Omental fat pad (tissue), 4 donors: Measurements from ENCODE around the gene MBTPS2. TPM values are rescaled to one million over a fixed set of nuclear protein-coding genes. Genes with fewer than 3 reads are reported as not detected.

Experiments
- ATAC-seq: fragments of 150-250 bp; one replicate; pipeline ENCODE4 v1.9.1; 2016; ENCODE audit warnings: mild to moderate bottlenecking, moderate library complexity; ENCODE audit not compliant: low FRiP score
- DNase-seq: peaks from one replicate; pipeline ENCODE4 v3.0.0-alpha.2; 2019; ENCODE audit warnings: low spot score
- CTCF ChIP-seq, 3 donors: fragments of 450-650 bp; IDR thresholded peaks; one replicate each; pipeline ENCODE4 v1.5.1; 2016 to 2017; ENCODE audit warnings: antibody characterized with exemption in 3 of 3, mild to moderate bottlenecking in 3 of 3, moderate library complexity in 2 of 3
- small RNA-seq: library from RNA; depleted of rRNA; stranded (forward); fragments of <200 nt; gene quantifications from one replicate; pipeline ENCODE3, GENCODE V24; 2016
- total RNA-seq, 4 donors: library from RNA; depleted of rRNA; stranded (reverse); fragments of >200 nt; gene quantifications; one replicate each; pipeline ENCODE4 v1.1.0, GENCODE V29; 2016

MBTPS2 gene
- total RNA-seq, 4 donors from 2014 or later, result 7.4 to 12.5 (median 9.2) TPM

GRCh38 chrX:21929209-21929608 is 89.8 kb downstream of the MBTPS2 start:
- DNase-seq (no peak), ATAC-seq (no peak)
- TF ChIP-seq CTCF (IDR thresholded peaks at IDR 0.05), result no peak

GRCh38 chrX:21930986-21931385 is 91.6 kb downstream of the MBTPS2 start:
- TF ChIP-seq CTCF (IDR thresholded peaks at IDR 0.05), result no peak
- ATAC-seq (no peak), DNase-seq (no peak)

- no peak for TF ChIP-seq CTCF (IDR thresholded peaks at IDR 0.05)
- DNase-seq (no peak), ATAC-seq (peak; percentile 62)
Observed at GRCh38 chrX:21932292-21933002, 93.0 kb downstream of the MBTPS2 start.

- no peak for TF ChIP-seq CTCF (IDR thresholded peaks at IDR 0.05)
- ATAC-seq (peak; percentile 32), DNase-seq (no peak)
Observed at GRCh38 chrX:21933077-21933476, 93.7 kb downstream of the MBTPS2 start.

GRCh38 chrX:21934414-21934813 is 95.0 kb downstream of the MBTPS2 start:
- DNase-seq (no peak), ATAC-seq (no peak)
- TF ChIP-seq CTCF (IDR thresholded peaks at IDR 0.05), result no peak

Small RNA genes within 50 kb of the gene (small RNA-seq; reads per million reads assigned to genes)
- gene U73479.1, result not detected

Other genes with a start within 250 kb of the MBTPS2 start
- not detected for gene KLHL34, start 181.3 kb upstream of the MBTPS2 start, total RNA-seq
- not detected for gene SMPX, start 81.5 kb upstream of the MBTPS2 start, total RNA-seq
- 1 to 10 TPM; 2.3 to 3.0 (median 2.7) TPM for gene YY2, start 16.4 kb downstream of the MBTPS2 start, total RNA-seq
- 10 to 100 TPM; 38.1 to 46.5 (median 40.6) TPM for gene SMS, start 101.1 kb downstream of the MBTPS2 start, total RNA-seq
- under 1 TPM in 3 of 4 donors, not detected in 1; 0.06 to 0.24 (median 0.09) TPM for gene PHEX, start 192.7 kb downstream of the MBTPS2 start, total RNA-seq